Glutamatergic neuron (in vitro differentiated cells): ENCODE results near the gene MYO1D. TPM values are rescaled to one million over a fixed set of nuclear protein-coding genes. Genes with fewer than 3 reads are reported as not detected.

Source experiments
- DNase-seq: peaks from one replicate; pipeline ENCODE4 v3.0.0; 2022
- H3K27ac Mint-ChIP-seq: one replicate; pipeline ENCODE4 v1.8.0; 2020; ENCODE audit warnings: mild to moderate bottlenecking, mixed read lengths, inconsistent platforms; ENCODE audit not compliant: unreplicated experiment
- H3K27me3 Mint-ChIP-seq: one replicate; pipeline ENCODE4 v1.8.0; 2020; ENCODE audit warnings: mild to moderate bottlenecking, moderate library complexity, mixed read lengths, inconsistent platforms; ENCODE audit not compliant: unreplicated experiment
- H3K36me3 Mint-ChIP-seq: one replicate; pipeline ENCODE4 v1.8.0; 2020; ENCODE audit warnings: mild to moderate bottlenecking, mixed read lengths, inconsistent platforms; ENCODE audit not compliant: unreplicated experiment
- H3K4me1 Mint-ChIP-seq: one replicate; pipeline ENCODE4 v1.8.0; 2020; ENCODE audit warnings: mild to moderate bottlenecking, low read depth, mixed read lengths, inconsistent platforms; ENCODE audit not compliant: unreplicated experiment
- H3K4me3 Mint-ChIP-seq: one replicate; pipeline ENCODE4 v1.8.0; 2020; ENCODE audit warnings: mild to moderate bottlenecking, mixed read lengths, inconsistent platforms; ENCODE audit not compliant: unreplicated experiment
- H3K9me3 Mint-ChIP-seq: one replicate; pipeline ENCODE4 v1.8.0; 2020; ENCODE audit warnings: mild to moderate bottlenecking, moderate library complexity, mixed read lengths, inconsistent platforms; ENCODE audit not compliant: unreplicated experiment
- CTCF ChIP-seq: fragments of 200-600 bp; sonication (generic); IDR thresholded peaks from one replicate; pipeline ENCODE4 v1.5.0; 2021; ENCODE audit not compliant: partially characterized antibody, unreplicated experiment
- total RNA-seq: library from RNA; stranded (reverse); fragmentation: NEBNext Ultra II Directional; extraction: Animal tissue kit (Norgen Biotek cat#: 25700); gene quantifications from one replicate; pipeline ENCODE4 v1.2.1, GENCODE V29; 2021; ENCODE audit not compliant: unreplicated experiment

The MYO1D gene
- total RNA-seq, 1 donor from 2014 or later: 5.3 TPM

GRCh38 chr17:32815460-32815859, 61.5 kb downstream of the MYO1D start:
- no peak for TF ChIP-seq CTCF
- Mint-ChIP-seq H3K27ac (no peak overlapping the region), H3K4me1 (no peaks in the 10 kb centered on the region), H3K27me3 (no peaks in the 10 kb centered on the region), H3K9me3 (no peaks in the 10 kb centered on the region), H3K36me3 (no peaks in the 10 kb centered on the region), H3K4me3 (no peak overlapping the region)
- DNase-seq: no peak

GRCh38 chr17:32814836-32815235, 62.1 kb downstream of the MYO1D start:
- Mint-ChIP-seq H3K27me3 (no peaks in the 10 kb centered on the region), H3K4me3 (no peak overlapping the region), H3K36me3 (no peaks in the 10 kb centered on the region), H3K27ac (no peak overlapping the region), H3K4me1 (no peaks in the 10 kb centered on the region), H3K9me3 (no peaks in the 10 kb centered on the region)
- DNase-seq: no peak
- no peak for TF ChIP-seq CTCF

- no peak overlapping the region for H3K4me3 Mint-ChIP-seq
Measured at GRCh38 chr17:32813021-32813420, 63.9 kb downstream of the MYO1D start.

DNA sequence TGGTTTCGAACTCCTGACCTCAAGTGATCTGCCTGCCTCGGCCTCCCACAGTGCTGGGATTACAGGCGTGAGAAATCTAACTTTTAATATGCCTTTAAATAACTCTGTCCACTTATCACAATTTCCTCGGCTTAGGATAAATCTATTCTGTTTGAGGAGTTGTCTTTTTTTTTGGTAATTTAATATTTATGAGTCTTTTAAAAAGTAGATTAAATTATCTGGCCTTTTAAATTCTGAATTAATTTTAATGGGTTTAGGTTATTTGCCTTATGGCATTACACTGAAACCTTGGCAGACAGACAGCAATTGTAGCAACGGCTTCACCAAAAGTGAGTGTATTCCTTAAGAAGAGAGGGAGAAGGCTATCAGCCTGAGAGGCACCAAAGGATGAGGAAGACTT, 66.2 kb downstream of the MYO1D start:
- Mint-ChIP-seq H3K27me3 (no peaks in the 10 kb centered on the region), H3K9me3 (no peaks in the 10 kb centered on the region), H3K4me3 (no peak overlapping the region), H3K27ac (no peak overlapping the region), H3K36me3 (no peaks in the 10 kb centered on the region), H3K4me1 (no peaks in the 10 kb centered on the region)
- TF ChIP-seq CTCF: no peak
- DNase-seq: no peak

More at GRCh38 chr17:32813021-32813420, 63.9 kb downstream of the MYO1D start:
- no peaks in the 10 kb centered on the region for H3K9me3 Mint-ChIP-seq
- no peaks in the 10 kb centered on the region for H3K36me3 Mint-ChIP-seq
- H3K27me3 Mint-ChIP-seq: no peaks in the 10 kb centered on the region
- no peak overlapping the region for H3K27ac Mint-ChIP-seq
- H3K4me1 Mint-ChIP-seq: no peaks in the 10 kb centered on the region
- no peak for TF ChIP-seq CTCF
- no peak for DNase-seq

- H3K4me3 Mint-ChIP-seq: no peak overlapping the region
- DNase-seq: no peak
- no peak for TF ChIP-seq CTCF
- H3K36me3 Mint-ChIP-seq: no peaks in the 10 kb centered on the region
- no peak overlapping the region for H3K27ac Mint-ChIP-seq
- no peaks in the 10 kb centered on the region for H3K9me3 Mint-ChIP-seq
- no peaks in the 10 kb centered on the region for H3K4me1 Mint-ChIP-seq
- H3K27me3 Mint-ChIP-seq: no peaks in the 10 kb centered on the region
Measured at GRCh38 chr17:32807577-32807976, 69.3 kb downstream of the MYO1D start.
